ENCODE measurements around the gene GALNT15.

The GALNT15 gene

GRCh38 chr3:16186565-16186964 lies 12.1 kb downstream of the GALNT15 start:
- no peak overlapping the region for H2AFZ ChIP-seq (ENCODE audit: low read depth, low read length)
- no peaks in the 10 kb centered on the region for H4K20me1 ChIP-seq (ENCODE audit: insufficient read depth, low read length)
- no peaks in the 10 kb centered on the region for H3K79me2 ChIP-seq (ENCODE audit: low read length)
- H3K27me3 ChIP-seq (ENCODE audit: low read depth, low read length) = peaks cover 13% of the 10 kb centered on the region; the same call in 1 of the 2 replicates
- H3K9me3 ChIP-seq (ENCODE audit: insufficient read depth, low read length) = no peaks in the 10 kb centered on the region
- TF ChIP-seq CTCF (IDR thresholded peaks at IDR 0.05; ENCODE audit: low read depth, low read length) (no peak), EZH2phosphoT487 (IDR thresholded peaks at IDR 0.05; ENCODE audit: low read depth) (no peak)
- H3K27ac ChIP-seq (ENCODE audit: low read length) = no peak overlapping the region
- no peaks in the 10 kb centered on the region for H3K36me3 ChIP-seq (replicated peaks; ENCODE audit: low read depth, low read length)
- H3K4me3 ChIP-seq (ENCODE audit: low read length) = no peak overlapping the region
- no peak overlapping the region for H3K9ac ChIP-seq (ENCODE audit: low read length)
- no peaks in the 10 kb centered on the region for H3K4me1 ChIP-seq (ENCODE audit: low read length)
- H3K4me2 ChIP-seq (ENCODE audit: low read length) = no peak overlapping the region

- Histone ChIP-seq H3K9ac (ENCODE audit: low read length) (no peak overlapping the region), H3K4me1 (ENCODE audit: low read length) (no peaks in the 10 kb centered on the region), H3K9me3 (ENCODE audit: insufficient read depth, low read length) (no peaks in the 10 kb centered on the region), H3K27ac (ENCODE audit: low read length) (no peak overlapping the region), H3K27me3 (ENCODE audit: low read depth, low read length) (peaks cover 14% of the 10 kb centered on the region), H3K36me3 (replicated peaks; ENCODE audit: low read depth, low read length) (no peaks in the 10 kb centered on the region), H4K20me1 (ENCODE audit: insufficient read depth, low read length) (no peaks in the 10 kb centered on the region), H2AFZ (ENCODE audit: low read depth, low read length) (no peak overlapping the region), H3K4me3 (ENCODE audit: low read length) (no peak overlapping the region), H3K79me2 (ENCODE audit: low read length) (no peaks in the 10 kb centered on the region), H3K4me2 (ENCODE audit: low read length) (no peak overlapping the region)
- no peak for TF ChIP-seq CTCF (IDR thresholded peaks at IDR 0.05; ENCODE audit: low read depth, low read length)
- no peak for TF ChIP-seq EZH2phosphoT487 (IDR thresholded peaks at IDR 0.05; ENCODE audit: low read depth)
Observed at GRCh38 chr3:16187213-16187790, 12.8 kb downstream of the GALNT15 start.

GRCh38 chr3:16188071-16188470 lies 13.6 kb downstream of the GALNT15 start:
- H3K36me3 ChIP-seq (replicated peaks; ENCODE audit: low read depth, low read length) = no peaks in the 10 kb centered on the region
- no peak overlapping the region for H3K4me2 ChIP-seq (ENCODE audit: low read length)
- H3K4me1 ChIP-seq (ENCODE audit: low read length) = no peaks in the 10 kb centered on the region
- no peak for TF ChIP-seq EZH2phosphoT487 (IDR thresholded peaks at IDR 0.05; ENCODE audit: low read depth)
- TF ChIP-seq CTCF (IDR thresholded peaks at IDR 0.05; ENCODE audit: low read depth, low read length) = no peak
- H3K27ac ChIP-seq (ENCODE audit: low read length) = no peak overlapping the region
- no peaks in the 10 kb centered on the region for H4K20me1 ChIP-seq (ENCODE audit: insufficient read depth, low read length)
- H3K9ac ChIP-seq (ENCODE audit: low read length) = no peak overlapping the region
- no peaks in the 10 kb centered on the region for H3K79me2 ChIP-seq (ENCODE audit: low read length)
- no peaks in the 10 kb centered on the region for H3K9me3 ChIP-seq (ENCODE audit: insufficient read depth, low read length)
- H2AFZ ChIP-seq (ENCODE audit: low read depth, low read length) = no peak overlapping the region
- peaks cover 18% of the 10 kb centered on the region for H3K27me3 ChIP-seq (ENCODE audit: low read depth, low read length)
- H3K4me3 ChIP-seq (ENCODE audit: low read length) = no peak overlapping the region

DNA sequence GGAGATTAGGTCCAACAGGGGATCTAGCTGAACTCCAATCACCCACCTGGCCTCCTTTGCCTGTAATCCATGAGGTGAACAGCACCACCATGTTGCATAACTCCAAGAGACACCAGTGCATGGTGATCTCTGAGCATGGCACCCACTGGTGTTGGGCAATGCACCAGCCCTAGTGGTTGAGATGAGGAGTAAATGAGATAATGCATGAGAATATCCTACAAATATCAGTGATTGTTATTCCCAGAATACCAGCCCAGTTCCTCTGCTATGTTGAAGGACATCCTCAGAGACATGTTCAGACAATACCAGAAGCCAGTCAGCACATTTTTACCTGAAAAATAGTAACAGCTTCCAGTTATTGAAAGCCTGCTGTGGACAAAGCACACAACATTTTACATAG lies 14.7 kb downstream of the GALNT15 start:
- Histone ChIP-seq H3K79me2 (ENCODE audit: low read length) (no peaks in the 10 kb centered on the region), H4K20me1 (ENCODE audit: insufficient read depth, low read length) (no peaks in the 10 kb centered on the region), H3K36me3 (replicated peaks; ENCODE audit: low read depth, low read length) (no peaks in the 10 kb centered on the region), H3K4me1 (ENCODE audit: low read length) (no peaks in the 10 kb centered on the region), H3K9ac (ENCODE audit: low read length) (no peak overlapping the region), H3K9me3 (ENCODE audit: insufficient read depth, low read length) (no peaks in the 10 kb centered on the region), H3K27ac (ENCODE audit: low read length) (no peak overlapping the region), H3K27me3 (ENCODE audit: low read depth, low read length) (peaks cover 28% of the 10 kb centered on the region), H3K4me3 (ENCODE audit: low read length) (no peak overlapping the region), H2AFZ (ENCODE audit: low read depth, low read length) (no peak overlapping the region), H3K4me2 (ENCODE audit: low read length) (no peak overlapping the region)
- no peak for TF ChIP-seq EZH2phosphoT487 (IDR thresholded peaks at IDR 0.05; ENCODE audit: low read depth)
- no peak for TF ChIP-seq CTCF (IDR thresholded peaks at IDR 0.05; ENCODE audit: low read depth, low read length)
